HEK293 (cell line): Measurements from ENCODE around the gene CAMKMT.

ENCODE experiments used
- ZNF510 ChIP-seq: fragments of 450-650 bp; formaldehyde crosslinking; IDR thresholded peaks from 2 replicates; pipeline ENCODE4 v1.5.1; 2018; ENCODE audit warnings: mild to moderate bottlenecking, missing genetic modification characterization, missing biosample characterization; ENCODE audit not compliant: insufficient replicate concordance
- TF ChIP-seq, protein P1 (sequence below): fragments of 450-650 bp; formaldehyde crosslinking; IDR thresholded peaks from 2 replicates; pipeline ENCODE4 v1.5.1; 2016; ENCODE audit warnings: missing biosample characterization, missing genetic modification characterization
- TF ChIP-seq, protein P2 (sequence below): fragments of 450-650 bp; formaldehyde crosslinking; IDR thresholded peaks from 2 replicates; pipeline ENCODE4 v1.5.1; 2016; ENCODE audit warnings: missing biosample characterization, missing genetic modification characterization

DNA sequence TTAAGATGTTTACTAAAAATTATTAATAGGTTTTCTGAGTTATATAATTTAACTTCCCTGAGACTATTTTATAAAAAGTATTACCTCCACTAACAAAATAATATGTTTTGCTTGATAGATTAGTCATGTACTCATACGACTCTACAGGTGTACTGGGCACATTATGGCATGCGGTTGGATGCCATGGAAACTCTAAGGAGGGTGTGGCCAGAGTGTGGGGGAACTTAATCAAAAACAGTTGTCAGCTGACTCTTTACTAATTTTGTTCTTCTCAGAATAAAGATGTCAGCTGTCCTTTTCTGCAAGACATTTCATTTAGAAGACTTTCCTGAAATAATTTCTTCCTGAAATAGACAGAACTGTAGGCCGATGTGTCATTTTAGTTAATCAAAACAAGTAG lies 351.4 kb downstream of the CAMKMT start:
- TF ChIP-seq, protein P1, sequence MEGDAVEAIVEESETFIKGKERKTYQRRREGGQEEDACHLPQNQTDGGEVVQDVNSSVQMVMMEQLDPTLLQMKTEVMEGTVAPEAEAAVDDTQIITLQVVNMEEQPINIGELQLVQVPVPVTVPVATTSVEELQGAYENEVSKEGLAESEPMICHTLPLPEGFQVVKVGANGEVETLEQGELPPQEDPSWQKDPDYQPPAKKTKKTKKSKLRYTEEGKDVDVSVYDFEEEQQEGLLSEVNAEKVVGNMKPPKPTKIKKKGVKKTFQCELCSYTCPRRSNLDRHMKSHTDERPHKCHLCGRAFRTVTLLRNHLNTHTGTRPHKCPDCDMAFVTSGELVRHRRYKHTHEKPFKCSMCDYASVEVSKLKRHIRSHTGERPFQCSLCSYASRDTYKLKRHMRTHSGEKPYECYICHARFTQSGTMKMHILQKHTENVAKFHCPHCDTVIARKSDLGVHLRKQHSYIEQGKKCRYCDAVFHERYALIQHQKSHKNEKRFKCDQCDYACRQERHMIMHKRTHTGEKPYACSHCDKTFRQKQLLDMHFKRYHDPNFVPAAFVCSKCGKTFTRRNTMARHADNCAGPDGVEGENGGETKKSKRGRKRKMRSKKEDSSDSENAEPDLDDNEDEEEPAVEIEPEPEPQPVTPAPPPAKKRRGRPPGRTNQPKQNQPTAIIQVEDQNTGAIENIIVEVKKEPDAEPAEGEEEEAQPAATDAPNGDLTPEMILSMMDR (tag by site-specific recombination) = no peak
- TF ChIP-seq, protein P2, sequence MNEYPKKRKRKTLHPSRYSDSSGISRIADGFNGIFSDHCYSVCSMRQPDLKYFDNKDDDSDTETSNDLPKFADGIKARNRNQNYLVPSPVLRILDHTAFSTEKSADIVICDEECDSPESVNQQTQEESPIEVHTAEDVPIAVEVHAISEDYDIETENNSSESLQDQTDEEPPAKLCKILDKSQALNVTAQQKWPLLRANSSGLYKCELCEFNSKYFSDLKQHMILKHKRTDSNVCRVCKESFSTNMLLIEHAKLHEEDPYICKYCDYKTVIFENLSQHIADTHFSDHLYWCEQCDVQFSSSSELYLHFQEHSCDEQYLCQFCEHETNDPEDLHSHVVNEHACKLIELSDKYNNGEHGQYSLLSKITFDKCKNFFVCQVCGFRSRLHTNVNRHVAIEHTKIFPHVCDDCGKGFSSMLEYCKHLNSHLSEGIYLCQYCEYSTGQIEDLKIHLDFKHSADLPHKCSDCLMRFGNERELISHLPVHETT (tag by site-specific recombination) = no peak
- TF ChIP-seq ZNF510 = no peak
